H1 (cell line): Measurements from ENCODE around the gene COPS2.

Experiments
- CHD2 ChIP-seq: IDR thresholded peaks from 2 replicates; pipeline ENCODE4 v1.6.1; 2012; ENCODE audit warnings: low read length, improper control_type of control experiment
- CTCF ChIP-seq, 3 experiments: IDR thresholded peaks; 1 replicate in 2 of 3; 2 replicates in 1 of 3; pipeline versions ENCODE4 v1.5.1 to v1.6.1; 2011; ENCODE audit warnings: low read length in 3 of 3, mild to moderate bottlenecking in 3 of 3, inconsistent platforms in 2 of 3, low read depth in 1 of 3, moderate library complexity in 1 of 3; ENCODE audit not compliant: insufficient read depth in 1 of 3; ENCODE audit errors: control extremely low read depth in 1 of 3
- EZH2 ChIP-seq: fragments of 200-600 bp; sonication (generic); IDR thresholded peaks from 2 replicates; pipeline ENCODE4 v1.7.1; 2012; ENCODE audit warnings: low read depth, mild to moderate bottlenecking, moderate library complexity, low read length, inconsistent platforms; ENCODE audit not compliant: severe bottlenecking
- GABPA ChIP-seq: IDR thresholded peaks from 2 replicates; pipeline ENCODE4 v1.6.1; 2011; ENCODE audit warnings: mild to moderate bottlenecking, low read length, moderate library complexity, borderline replicate concordance; ENCODE audit not compliant: insufficient read depth
- MAX ChIP-seq: IDR thresholded peaks from 2 replicates; pipeline ENCODE4 v1.6.1; 2012; ENCODE audit warnings: inconsistent platforms
- RAD21 ChIP-seq, 2 experiments: IDR thresholded peaks in 1 of 2; conservative IDR thresholded peaks in 1 of 2; 2 replicates each; pipeline ENCODE4 v1.6.1; 2011; ENCODE audit warnings: low read depth in 2 of 2, low read length in 2 of 2, improper control_type of control experiment in 1 of 2, inconsistent platforms in 1 of 2, mild to moderate bottlenecking in 1 of 2, moderate library complexity in 1 of 2
- SIN3A ChIP-seq, 2 experiments: IDR thresholded peaks in 1 of 2; conservative IDR thresholded peaks in 1 of 2; 2 replicates each; pipeline ENCODE4 v1.6.1; 2011 to 2012; ENCODE audit warnings: low read length in 2 of 2, improper control_type of control experiment in 1 of 2, low read depth in 1 of 2, mild to moderate bottlenecking in 1 of 2

DNA sequence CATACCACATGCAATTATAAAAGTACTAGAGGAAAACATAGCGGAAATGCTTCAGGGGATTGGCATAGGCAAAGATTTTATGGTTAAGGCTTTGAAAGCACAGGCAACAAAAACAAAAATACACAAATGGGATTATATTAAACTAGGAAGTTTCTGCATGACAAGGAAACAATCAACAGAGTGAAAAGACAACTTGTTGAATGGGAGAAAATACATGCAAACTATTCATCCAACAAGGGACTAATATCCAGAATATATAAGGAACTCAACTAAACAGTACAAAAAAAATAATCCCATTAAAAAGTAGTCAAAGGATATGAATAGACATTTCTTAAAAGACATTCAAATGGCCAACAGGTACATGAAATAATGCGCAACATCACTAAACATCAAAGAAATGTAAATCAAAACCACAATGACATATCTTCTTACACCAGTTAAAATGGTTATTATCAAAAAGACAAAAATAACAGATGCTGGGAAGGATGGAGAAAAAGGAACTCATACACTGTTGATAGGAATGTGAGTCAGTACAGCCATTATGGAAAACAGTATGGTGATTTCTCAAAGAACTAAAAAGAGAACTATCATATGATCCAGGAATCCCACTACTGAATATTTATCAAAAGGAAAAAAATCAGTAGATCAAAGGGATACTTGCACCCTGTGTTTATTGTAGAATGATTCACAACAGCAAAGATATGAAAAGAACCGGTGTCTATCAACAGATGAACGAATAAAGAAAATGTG, 39.1 kb downstream of the COPS2 start:
- TF ChIP-seq CTCF (IDR thresholded peaks at IDR 0.05; ENCODE audit: control extremely low read depth in 1 of 3, insufficient read depth in 1 of 3, low read depth in 1 of 3, low read length in 3 of 3) (no peak), SIN3A (conservative IDR thresholded peaks at IDR 0.05 in 1 of 2, IDR thresholded peaks at IDR 0.05 in 1 of 2; ENCODE audit: low read depth in 1 of 2, low read length in 2 of 2) (no peak), RAD21 (IDR thresholded peaks at IDR 0.05 in 1 of 2, conservative IDR thresholded peaks at IDR 0.05 in 1 of 2; ENCODE audit: low read depth in 2 of 2, low read length in 2 of 2) (no peak), CHD2 (no peak), MAX (no peak), EZH2 (no peak), GABPA (no peak)
